GM12865 (cell line): Measurements from ENCODE around the gene FCMR.

ENCODE experiments used
- DNase-seq: peaks from one replicate; pipeline ENCODE4 v3.0.0; 2010; ENCODE audit warnings: low read depth
- H3K4me3 ChIP-seq: 2 replicates; pipeline ENCODE4 v1.5.1; 2011; ENCODE audit warnings: mild to moderate bottlenecking, low read depth, low read length, control low read depth
- TF ChIP-seq, protein P1 (sequence below): IDR thresholded peaks from 2 replicates; pipeline ENCODE4 v1.5.1; 2011; ENCODE audit warnings: low read length, control low read depth, low read depth, inconsistent platforms; ENCODE audit not compliant: insufficient read depth; ENCODE audit errors: missing control alignments

The FCMR gene

DNA sequence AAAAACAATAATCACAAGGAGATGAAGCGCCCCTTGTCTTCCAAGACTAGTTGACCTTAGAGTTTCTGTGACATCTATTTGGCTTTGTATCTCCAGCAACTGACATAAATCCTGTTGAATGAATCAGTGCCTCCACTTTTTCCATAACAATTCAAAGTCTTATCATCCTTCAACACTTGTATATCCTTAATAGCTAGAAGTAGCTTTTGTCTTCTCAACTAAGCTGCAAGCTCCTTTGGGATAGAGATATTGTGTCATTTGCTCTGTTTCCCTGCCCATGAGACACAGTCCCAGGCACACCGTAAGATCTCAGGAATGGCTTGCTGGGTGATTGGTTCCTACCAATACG lies 18.8 kb upstream of the FCMR start:
- TF ChIP-seq, protein P1, sequence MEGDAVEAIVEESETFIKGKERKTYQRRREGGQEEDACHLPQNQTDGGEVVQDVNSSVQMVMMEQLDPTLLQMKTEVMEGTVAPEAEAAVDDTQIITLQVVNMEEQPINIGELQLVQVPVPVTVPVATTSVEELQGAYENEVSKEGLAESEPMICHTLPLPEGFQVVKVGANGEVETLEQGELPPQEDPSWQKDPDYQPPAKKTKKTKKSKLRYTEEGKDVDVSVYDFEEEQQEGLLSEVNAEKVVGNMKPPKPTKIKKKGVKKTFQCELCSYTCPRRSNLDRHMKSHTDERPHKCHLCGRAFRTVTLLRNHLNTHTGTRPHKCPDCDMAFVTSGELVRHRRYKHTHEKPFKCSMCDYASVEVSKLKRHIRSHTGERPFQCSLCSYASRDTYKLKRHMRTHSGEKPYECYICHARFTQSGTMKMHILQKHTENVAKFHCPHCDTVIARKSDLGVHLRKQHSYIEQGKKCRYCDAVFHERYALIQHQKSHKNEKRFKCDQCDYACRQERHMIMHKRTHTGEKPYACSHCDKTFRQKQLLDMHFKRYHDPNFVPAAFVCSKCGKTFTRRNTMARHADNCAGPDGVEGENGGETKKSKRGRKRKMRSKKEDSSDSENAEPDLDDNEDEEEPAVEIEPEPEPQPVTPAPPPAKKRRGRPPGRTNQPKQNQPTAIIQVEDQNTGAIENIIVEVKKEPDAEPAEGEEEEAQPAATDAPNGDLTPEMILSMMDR = no peak
- no peak for DNase-seq
- H3K4me3 ChIP-seq = no peak overlapping the region

DNA sequence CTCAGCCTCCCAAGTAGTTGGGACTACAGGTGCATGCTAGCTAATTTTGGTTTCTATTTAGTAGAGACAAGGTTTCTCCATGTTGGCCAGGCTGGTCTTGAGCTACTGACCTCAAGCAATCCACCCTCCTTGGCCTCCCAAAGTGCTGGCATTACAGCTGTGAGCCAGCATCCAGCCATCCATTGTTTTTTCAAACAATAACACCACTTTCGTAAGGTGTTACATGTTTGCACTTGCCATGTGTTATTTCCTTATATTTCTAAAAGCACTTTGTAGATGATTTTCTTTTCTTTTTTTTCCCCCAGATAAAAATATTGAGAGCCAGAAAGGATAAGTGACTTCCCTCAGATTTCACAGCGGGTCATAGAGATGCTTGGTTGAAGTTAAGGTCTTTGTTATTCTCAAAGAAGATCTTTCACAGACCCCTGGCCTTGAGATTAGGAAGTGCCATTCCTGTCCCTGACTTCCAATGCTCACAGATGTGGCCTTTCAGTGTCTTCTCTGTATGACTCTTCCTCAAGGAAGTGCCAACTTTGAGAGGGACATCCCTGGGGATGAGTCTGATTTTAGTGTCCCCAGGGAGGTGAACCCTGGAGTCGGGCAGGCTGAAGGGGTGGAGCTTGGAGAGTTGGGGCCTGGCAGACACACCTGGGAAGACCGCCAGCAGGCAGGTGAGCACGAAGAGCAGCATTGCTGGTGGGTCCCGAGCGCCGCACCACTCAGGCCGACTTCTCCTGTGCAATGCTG lies 18.3 kb upstream of the FCMR start:
- no peak overlapping the region for H3K4me3 ChIP-seq
- DNase-seq = no peak
- TF ChIP-seq, protein P1 = no peak

DNA sequence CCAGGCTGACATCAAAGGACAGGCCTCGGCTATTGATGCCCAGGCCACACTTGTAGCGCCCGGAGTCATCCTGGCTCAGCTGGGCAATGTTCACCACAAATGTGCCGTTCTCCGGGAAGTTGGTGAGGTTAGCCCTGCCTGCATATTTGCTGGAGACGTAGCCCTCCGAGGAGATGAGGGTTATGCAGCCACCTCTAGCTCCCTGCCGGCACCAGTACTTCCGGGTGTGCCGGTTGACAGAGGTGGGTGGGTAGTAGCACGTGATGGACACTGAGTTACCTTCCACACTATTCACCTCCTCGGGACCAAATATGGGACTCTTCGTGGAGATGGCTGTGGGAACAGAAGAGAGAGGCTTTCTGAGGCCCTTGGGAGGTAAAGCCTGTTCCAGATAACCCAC lies 17.4 kb upstream of the FCMR start:
- no peak for DNase-seq
- no peak overlapping the region for H3K4me3 ChIP-seq
- TF ChIP-seq, protein P1 = no peak

DNA sequence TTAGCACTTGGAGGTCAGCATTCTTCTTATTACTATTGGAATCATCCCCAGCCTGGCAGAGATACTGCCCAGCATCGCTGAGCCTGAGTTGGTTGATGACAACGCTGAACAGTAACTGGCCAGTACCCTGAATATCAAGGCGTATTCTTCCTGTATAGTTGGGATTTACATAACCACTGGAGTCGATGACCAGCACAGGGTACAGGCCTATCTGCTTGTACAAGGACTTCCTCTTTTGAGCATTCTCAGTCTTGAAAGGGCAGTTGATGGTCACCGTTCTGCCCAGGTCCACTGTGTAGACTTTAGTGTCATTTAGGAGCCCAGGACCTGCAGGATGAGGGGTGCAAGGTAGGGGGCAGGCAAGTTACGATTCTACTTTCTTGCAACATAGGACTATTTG lies 15.7 kb upstream of the FCMR start:
- TF ChIP-seq, protein P1 = no peak
- no peak for DNase-seq
- no peak overlapping the region for H3K4me3 ChIP-seq

DNA sequence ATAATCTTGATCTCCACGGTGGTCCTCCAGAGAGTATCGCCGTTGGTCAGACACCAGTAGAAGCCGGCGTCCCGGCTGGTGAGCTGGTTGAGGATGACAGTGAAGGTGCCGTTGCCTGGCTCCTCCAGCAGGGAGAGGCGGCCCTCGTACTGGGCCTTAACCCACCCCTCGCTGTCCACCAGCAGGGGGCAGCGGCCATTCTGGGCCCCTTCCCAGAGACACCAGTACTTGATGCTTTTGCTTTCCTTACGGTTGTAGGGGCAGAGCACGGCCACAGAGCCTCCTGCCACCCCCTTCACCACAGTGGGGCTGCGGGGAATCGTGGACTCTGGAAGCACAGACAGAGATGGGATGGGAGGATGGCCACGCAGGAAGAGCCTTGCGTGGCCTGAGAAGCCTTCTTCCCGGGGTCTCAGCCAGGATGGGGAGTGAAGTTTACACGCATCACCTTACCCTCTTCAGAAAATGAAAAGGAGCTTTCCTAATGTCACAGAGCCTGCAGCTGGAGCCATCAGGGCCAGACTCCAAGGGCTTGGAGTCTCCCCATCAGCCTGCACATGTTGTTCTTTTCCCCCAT lies 13.8 kb upstream of the FCMR start:
- TF ChIP-seq, protein P1 = peak; percentile 57
- peak; percentile 65 for DNase-seq
- no peak overlapping the region for H3K4me3 ChIP-seq

DNA sequence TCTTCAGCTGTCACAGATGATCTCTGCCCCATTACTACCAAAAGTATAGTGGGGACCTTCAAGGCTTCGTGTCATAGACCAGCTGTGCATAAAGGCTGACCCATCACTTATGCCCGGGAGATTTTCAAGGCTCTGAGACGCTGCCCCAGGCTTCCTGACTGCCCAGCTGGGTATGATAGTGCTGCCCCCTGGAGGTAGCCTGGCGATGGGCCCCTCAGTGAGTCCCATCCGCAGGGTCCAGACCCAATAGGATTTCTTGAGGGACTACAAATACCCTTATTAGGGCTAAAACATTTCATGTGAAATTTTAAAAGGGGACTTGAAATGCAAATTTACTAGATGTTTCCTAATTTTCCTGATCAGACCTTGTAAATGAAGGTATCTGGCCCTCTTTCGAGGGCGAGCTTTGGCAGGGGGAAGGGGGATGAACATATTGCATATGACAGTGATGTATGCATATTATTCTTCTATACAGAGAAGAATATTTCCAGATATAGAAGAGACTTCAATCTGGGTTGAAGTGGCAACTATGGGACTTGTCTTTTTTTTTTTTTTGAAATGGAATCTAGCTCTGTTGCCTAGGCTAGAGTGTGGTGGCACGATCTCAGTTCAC lies 11.7 kb upstream of the FCMR start:
- H3K4me3 ChIP-seq = no peak overlapping the region
- peak; percentile 83 for DNase-seq
- TF ChIP-seq, protein P1 = peak; percentile 91
